ENCODE results near the gene TRIP10. TPM values are rescaled to one million over a fixed set of nuclear protein-coding genes. Genes with fewer than 3 reads are reported as not detected.
A peak's percentile ranks its signal among the peaks of the same experiment; 100 is the strongest.

Gene TRIP10
- total and polyA plus RNA-seq, 2 of the 13 experiments (the other 11 are each of a cell fraction or from before 2014, with no cell fraction given) = 32.5 to 33.2 TPM

GRCh38 chr19:6730153-6730804 is 9.2 kb upstream of the TRIP10 start (continued):
- TF ChIP-seq NFAT5 (CRISPR knock-in tag; IDR thresholded peaks at IDR 0.05) (no peak), POGZ (CRISPR knock-in tag; IDR thresholded peaks at IDR 0.05) (no peak; the same call in 1 of the 2 replicates), YY1 (IDR thresholded peaks at IDR 0.05; ENCODE audit: insufficient read depth, insufficient replicate concordance, low read depth, low read length) (peak; percentile 47), ELF1 (CRISPR knock-in tag; IDR thresholded peaks at IDR 0.05) (peak; percentile 84), BCLAF1 (IDR thresholded peaks at IDR 0.05) (no peak), E2F2 (CRISPR knock-in tag; IDR thresholded peaks at IDR 0.05; ENCODE audit: borderline replicate concordance) (no peak), ZNF225 (CRISPR knock-in tag; IDR thresholded peaks at IDR 0.05) (no peak; the same call in 1 of the 2 replicates), ZSCAN22 (CRISPR knock-in tag; IDR thresholded peaks at IDR 0.05) (no peak), SRSF1 (optimal IDR thresholded peaks at IDR 0.05; ENCODE audit: low read depth, low read length) (no peak), PHF5A (CRISPR knock-in tag; IDR thresholded peaks at IDR 0.05; ENCODE audit: low read depth, unreplicated experiment) (no peak), CTCF (CRISPR knock-in tag; IDR thresholded peaks at IDR 0.05) (no peak), GABPA (IDR thresholded peaks at IDR 0.05; ENCODE audit: low read depth, low read length) (no peak), GABPA (CRISPR knock-in tag; IDR thresholded peaks at IDR 0.05; ENCODE audit: low read depth) (peak; percentile 65), KLF11 (CRISPR knock-in tag; IDR thresholded peaks at IDR 0.05) (no peak), FOXA3 (CRISPR knock-in tag; IDR thresholded peaks at IDR 0.05) (peak; percentile 90), ZNF746 (CRISPR knock-in tag; IDR thresholded peaks at IDR 0.05) (peak; percentile 91), ISL2 (CRISPR knock-in tag; IDR thresholded peaks at IDR 0.05) (peak; percentile 63; the same call in 1 of the 2 replicates), TFE3 (CRISPR knock-in tag; IDR thresholded peaks at IDR 0.05) (peak; percentile 61)

All from HepG2 (cell line).